Lung microvascular endothelial cell (primary cell): ENCODE data around the gene KLHL8. TPM values are rescaled to one million over a fixed set of nuclear protein-coding genes. Genes with fewer than 3 reads are reported as not detected.
"Not testable (repeated sequence)": the region's sequence is repeated elsewhere in the genome, so short reads cannot be mapped to it uniquely, and the experiment has no call there.

ENCODE experiments used
- DNase-seq, 2 donors: peaks; one replicate each; pipeline versions ENCODE4 v3.0.0 to v3.0.0-alpha.2; 2010; ENCODE audit warnings: low read depth in 2 of 2
- total RNA-seq: library from RNA; depleted of rRNA; stranded (reverse); fragments of >200 nt; gene quantifications from 2 replicates; pipeline ENCODE4 v1.2.1, GENCODE V29; 2014

KLHL8 gene
- total RNA-seq, 1 donor from 2014 or later = 7.9 TPM

GRCh38 chr4:87228262-87228860 is 7.9 kb upstream of the KLHL8 start:
- DNase-seq = no peak

- no peak for DNase-seq
These were observed 7.3 kb upstream of the KLHL8 start for GRCh38 chr4:87227751-87228151.

DNA sequence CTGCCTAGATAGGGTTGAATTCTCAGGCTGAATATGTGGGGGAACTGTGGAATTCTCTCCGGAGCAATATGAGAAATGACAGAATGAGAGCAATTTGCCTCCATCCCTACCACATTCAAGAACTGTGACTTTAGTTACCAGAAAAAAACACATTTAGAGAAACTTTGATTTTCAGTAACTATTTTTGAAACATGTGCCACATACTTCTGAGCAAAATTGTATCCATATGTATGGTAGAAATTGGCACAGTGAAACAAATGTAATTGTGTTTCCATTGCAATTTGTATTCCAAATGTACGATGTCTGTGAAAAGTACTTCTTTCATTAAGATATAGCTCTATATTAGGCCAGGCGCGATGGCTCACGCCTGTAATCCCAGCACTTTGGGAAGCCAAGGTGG is 5.5 kb upstream of the KLHL8 start:
- DNase-seq = no peak

- DNase-seq = no peak
These were observed 3.9 kb upstream of the KLHL8 start for GRCh38 chr4:87224141-87224923.

DNA sequence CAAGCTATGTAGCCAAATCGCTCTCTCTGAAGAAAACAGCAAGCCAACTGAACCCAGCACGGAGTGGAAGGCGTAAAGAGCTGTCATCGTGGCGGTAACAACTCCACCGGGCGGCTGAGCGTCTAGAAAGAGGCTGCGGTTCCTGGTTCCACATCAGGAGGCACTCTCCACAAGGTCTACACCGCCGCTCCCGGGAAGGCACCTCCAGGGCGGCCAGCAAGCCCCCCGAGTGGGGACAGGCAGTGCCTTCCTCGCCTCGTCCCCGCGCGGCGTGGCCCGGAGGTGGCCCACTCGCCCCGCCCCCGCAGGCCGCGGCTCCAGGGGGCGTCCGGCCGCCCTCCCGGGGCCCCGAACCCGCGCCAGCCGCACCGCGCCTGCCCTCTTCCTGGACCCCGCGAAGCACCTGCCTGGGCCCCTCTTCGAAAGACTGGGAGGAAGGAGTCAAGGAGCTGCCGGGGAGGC is 755 bp downstream of the KLHL8 start:
- DNase-seq = peak; percentile 47 to 52

DNA sequence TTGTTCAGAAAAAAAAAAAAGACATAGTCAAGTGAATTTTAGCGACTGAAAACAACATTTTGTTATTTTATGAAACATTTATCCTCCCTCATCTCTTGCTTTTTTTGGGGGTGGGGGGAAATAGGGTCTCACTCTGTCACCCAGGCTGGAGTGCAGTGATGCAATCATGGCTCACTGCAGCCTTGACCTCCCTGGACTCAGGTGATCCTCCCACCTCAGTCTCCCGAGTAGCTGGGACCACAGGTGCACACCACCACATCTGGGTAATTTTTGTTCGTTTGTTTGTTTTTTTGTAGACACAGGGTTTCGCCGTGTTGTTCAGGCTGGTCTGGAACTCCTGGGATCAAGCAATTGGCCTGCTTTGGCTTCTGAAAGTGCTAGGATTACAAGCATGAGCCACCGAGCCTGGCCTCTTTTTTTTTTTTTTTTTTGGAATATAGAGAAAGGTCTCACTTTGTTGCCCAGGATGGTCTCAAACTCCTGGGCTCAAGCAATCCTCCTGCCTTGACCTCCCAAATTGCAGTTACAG is 3.1 kb downstream of the KLHL8 start:
- DNase-seq = not testable (repeated sequence)

GRCh38 chr4:87216469-87216868 is 3.9 kb downstream of the KLHL8 start:
- DNase-seq = no peak

DNA sequence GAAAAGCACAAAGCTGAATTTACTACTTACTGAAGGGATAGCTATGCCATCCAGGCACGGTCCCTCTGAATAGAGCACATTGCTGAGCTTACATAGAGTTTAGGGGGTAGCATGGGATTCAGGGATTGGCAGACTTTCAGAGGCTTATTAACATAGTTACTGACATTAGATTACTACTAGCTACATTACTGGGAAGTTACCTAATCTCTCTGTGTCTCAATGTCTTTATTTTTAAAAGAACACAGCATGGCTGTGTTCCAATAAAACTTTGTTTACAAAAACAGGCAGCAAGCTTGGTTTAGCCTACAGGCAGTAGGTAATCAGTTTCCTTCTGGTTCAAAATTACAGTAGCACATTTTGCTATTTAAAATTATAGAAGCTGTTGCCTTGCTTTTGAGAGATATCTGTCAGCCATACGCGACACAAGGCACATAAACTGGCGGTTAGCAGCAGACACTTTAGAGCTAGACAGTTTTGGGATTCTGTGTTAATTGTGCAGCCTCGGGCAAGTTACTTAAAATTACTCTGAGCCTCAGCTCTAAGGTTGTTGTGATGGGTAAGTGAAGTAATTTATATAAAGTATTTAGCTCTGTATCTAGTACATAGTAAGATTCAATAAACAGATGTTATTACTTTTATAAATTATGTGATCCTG is 6.9 kb downstream of the KLHL8 start:
- DNase-seq = no peak

GRCh38 chr4:87211249-87211952 is 9.0 kb downstream of the KLHL8 start:
- peak in 1 of 2 donors; percentile 20 for DNase-seq

- no peak for DNase-seq
These were observed 10.7 kb downstream of the KLHL8 start for GRCh38 chr4:87209696-87210095.

DNA sequence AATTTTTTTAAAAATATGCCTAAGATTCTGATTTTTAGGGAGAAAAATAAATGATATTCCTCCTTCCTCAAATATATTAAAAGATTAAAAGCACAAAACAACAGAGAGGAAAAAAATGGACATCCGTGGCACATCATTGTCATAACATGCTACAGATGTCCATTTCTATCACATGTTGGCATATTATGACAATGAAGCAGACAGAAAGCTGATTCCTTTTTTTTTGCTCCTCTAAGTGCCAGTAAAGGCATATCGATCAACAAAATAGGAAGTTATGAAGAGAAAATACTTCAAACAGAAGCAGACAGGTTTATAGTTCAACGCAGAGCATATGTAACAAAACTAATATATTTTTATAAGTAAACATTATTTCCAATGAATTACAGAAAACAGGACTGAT is 11.2 kb downstream of the KLHL8 start:
- no peak for DNase-seq

- DNase-seq = no peak
These were observed 15.9 kb downstream of the KLHL8 start for GRCh38 chr4:87204559-87204958.

GRCh38 chr4:87196927-87197326 is 23.5 kb downstream of the KLHL8 start:
- no peak for DNase-seq

- DNase-seq = no peak
These were observed 24.3 kb downstream of the KLHL8 start for GRCh38 chr4:87196146-87196545.

DNA sequence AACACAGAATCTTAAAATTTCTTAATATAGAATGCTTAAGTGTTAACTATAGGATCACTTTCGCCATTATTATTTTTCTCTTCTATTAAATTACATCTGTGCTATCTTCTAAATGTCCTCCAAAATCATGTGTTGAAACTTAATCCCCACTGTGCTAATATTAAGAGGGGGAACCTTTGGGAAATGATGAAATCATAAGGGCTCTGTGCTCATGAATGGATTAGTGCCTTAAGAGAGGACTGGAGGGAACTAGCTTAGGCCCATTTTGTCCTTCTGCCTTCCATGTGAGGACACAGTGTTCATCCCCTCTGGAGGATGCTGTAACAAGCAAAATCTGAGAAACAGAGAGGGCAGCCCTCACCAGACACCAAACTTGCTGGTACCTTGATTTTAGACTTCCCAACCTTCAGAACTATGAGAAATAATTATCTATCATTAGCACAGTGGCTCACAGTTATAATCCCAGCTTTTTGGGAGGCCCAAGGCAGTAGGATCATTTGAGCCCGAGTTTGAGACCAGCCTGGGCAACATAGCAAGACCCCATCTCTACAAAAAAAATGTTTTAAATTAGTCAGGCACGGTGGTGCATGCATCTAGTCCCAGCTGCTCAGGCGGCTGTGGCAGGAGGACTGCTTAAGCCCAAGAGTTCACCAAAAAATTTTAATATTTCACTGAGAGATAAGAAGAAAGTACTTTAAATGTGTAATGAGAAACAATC is 26.3 kb downstream of the KLHL8 start:
- DNase-seq = no peak

GRCh38 chr4:87192145-87192919 is 28.1 kb downstream of the KLHL8 start:
- no peak for DNase-seq

- peak; percentile 19 to 32 for DNase-seq
These were observed 31.5 kb downstream of the KLHL8 start for GRCh38 chr4:87188932-87189331.

DNA sequence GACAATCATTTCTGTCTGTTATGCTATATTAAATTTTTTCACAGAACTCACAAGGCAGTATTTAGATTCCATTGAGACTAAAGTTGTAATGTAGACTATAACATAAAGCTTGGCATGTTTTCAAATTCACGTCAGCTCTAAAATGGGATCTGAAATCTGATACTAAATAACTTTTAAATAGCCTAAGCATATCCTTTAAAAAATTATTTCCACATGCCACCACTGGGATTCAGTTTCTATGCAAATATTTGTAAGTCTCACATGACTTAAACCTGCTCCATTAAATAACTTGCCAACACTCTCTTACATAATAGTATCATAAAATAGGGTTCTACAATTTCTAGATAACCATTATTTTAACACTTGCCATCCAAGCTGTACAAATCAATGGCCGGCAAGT is 32.4 kb downstream of the KLHL8 start:
- peak in 1 of 2 donors; percentile 3 for DNase-seq

DNA sequence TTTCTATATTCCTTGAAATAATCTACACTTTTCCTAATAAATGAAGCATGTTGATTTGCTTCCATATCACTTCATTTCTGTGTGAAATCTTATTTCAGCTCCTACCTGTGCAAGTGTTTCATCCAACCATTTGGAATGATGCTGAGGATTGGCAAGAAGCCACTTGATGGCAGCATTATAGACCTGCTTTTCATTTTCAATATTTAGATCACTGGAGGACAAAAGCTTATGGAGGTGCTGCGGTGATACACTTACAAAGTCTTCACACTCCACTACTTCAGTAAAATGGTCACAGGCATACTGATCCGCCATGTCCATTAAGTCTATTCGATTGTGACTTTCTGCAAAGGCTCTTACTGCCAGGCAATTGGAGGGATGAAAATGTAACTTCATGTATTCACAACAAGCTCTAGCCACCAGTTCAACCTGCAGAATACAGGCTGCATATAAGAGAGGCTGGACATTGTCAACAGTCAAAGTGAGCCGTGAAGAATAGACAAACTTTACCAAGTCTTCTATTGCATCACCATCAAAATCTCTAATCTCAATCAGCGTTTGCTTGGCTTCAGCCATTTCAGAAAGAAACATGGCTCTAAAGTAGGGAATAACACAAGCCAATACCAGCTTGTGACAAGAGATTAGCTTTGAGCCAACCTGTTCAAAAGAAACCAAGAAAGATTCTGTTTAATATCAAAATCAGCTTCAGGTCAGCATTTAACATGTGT is 35.1 kb downstream of the KLHL8 start:
- no peak for DNase-seq

DNA sequence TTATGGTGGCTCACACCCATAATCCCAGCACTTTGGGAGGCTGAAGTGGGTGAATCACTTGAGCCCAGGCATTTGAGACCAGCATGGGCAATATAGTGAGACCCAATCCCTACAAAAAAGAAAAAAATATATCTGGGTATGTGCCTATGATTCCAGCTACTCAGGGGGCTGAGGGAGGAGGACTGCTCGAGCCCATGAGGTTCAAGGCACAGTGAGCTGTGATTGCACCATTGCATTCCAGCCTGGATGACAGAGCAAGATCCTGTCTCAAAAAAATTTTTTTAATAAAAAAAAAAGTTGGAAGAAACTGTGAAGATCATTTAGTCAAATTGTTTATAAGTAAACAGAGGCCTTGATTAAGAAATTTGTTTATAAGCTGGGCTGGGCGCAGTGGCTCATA is 39.7 kb downstream of the KLHL8 start:
- DNase-seq = no peak
